GM19455 (cell line): Measurements from ENCODE around the gene CEP70.
"Not testable (repeated sequence)": the region's sequence is repeated elsewhere in the genome, so short reads cannot be mapped to it uniquely, and the experiment has no call there.

Experiments used
- ATAC-seq: cut with Tn5 transposase; IDR thresholded peaks from one replicate; pipeline ENCODE4 v1.9.1; 2021; ENCODE audit not compliant: unreplicated experiment

The CEP70 gene

GRCh38 chr3:138513090-138513843, 80.8 kb downstream of the CEP70 start:
- peak; percentile 86 for ATAC-seq

DNA sequence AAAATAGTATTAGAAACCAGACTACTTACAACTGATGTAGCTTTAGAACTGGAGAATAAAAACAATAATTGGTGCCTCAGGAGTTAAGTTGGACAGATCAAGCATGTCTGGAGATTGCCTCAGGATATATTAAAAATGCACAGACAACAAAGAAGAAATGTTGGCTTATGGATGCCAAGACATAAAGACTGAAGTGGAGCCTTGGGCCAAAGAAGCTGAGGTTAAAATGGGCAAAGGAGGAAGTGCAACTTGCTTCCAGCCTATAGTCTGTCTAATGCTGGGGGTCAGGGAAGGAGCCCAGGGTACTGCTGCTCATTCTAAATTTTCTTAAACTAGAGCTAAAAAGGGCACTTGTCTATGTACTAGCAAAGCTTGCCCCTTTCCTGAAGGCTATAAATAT, 82.1 kb downstream of the CEP70 start:
- ATAC-seq = no peak

DNA sequence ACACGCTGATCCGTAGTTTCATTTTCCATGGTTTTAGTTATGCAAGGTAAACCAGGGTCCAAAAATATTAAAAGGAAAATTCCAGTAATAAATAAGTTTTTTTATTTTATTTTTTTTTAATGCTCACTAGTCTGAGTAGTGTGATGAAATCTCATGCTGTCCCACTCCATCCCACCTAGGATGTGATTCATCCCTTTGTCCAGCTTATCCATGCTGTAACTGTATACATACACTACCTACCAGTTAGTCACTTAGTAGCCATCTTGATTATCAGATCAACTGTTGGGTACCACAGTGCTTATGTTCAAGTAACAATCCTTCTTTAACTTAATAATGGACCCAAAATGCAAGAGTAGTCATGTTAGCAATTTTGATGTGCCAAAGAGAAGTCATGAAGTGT, 84.5 kb downstream of the CEP70 start:
- ATAC-seq = no peak

- ATAC-seq = no peak
These were observed 86.5 kb downstream of the CEP70 start for GRCh38 chr3:138507524-138507923.

- no peak for ATAC-seq
These were observed 95.1 kb downstream of the CEP70 start for GRCh38 chr3:138498991-138499390.

DNA sequence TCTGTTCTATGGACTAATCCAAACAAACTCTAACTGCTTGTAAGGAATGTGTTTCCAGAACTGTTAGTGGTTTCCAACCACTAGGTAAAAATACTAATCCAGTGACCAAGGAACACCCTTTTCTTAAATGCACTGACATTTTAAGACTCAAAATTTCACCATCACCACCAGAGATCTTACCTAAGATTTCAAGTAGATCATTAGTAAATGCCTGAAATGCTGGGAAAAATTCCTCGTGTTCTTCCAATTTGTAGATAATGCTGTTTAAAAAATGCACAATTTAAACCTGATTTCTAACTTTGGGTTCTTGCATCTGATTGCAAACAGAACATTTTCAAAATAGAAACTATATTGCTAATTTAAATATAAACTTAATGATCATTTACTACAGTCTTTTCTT, 96.2 kb downstream of the CEP70 start:
- ATAC-seq = no peak

DNA sequence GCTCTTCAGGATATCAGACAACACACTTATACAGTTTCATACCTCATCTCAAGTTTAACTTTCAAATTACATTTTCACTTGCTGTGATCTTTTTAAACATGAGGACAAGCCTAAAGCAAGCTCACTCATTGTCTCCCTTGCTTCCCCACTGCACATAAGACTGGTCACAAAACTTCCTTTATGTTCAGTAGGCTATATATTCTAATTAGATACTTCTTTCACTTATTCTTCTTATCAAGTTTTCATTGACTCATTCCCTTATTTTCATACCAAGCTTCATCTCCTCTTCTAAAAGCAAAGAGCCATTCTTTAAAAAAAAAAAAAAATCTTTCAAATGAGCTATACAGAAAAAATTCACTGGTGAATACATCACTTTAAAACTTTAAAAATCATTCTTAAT, 97.0 kb downstream of the CEP70 start:
- ATAC-seq = no peak

- no peak for ATAC-seq
These were observed 97.6 kb downstream of the CEP70 start for GRCh38 chr3:138496436-138496835.

DNA sequence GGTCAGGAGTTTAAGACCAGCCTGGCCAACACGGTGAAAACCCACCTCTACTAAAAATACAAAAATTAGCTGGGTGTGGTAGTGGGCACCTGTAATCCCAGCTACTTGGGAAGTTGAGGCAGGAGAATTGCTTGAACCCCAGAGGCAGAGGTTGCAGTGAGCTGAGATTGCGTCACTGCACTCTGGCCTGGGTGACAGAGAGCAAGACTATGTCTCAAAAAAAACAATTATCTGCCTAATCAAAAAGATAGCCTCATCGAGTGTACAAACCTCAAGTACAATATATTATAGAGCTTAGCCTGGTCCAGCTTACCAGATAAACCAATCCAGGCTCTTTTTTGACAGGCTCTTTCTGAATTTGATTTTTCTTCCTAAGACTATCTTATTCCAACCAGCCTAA, 98.4 kb downstream of the CEP70 start:
- not testable (repeated sequence) for ATAC-seq

GRCh38 chr3:138494607-138494929, 99.5 kb downstream of the CEP70 start:
- no peak for ATAC-seq

DNA sequence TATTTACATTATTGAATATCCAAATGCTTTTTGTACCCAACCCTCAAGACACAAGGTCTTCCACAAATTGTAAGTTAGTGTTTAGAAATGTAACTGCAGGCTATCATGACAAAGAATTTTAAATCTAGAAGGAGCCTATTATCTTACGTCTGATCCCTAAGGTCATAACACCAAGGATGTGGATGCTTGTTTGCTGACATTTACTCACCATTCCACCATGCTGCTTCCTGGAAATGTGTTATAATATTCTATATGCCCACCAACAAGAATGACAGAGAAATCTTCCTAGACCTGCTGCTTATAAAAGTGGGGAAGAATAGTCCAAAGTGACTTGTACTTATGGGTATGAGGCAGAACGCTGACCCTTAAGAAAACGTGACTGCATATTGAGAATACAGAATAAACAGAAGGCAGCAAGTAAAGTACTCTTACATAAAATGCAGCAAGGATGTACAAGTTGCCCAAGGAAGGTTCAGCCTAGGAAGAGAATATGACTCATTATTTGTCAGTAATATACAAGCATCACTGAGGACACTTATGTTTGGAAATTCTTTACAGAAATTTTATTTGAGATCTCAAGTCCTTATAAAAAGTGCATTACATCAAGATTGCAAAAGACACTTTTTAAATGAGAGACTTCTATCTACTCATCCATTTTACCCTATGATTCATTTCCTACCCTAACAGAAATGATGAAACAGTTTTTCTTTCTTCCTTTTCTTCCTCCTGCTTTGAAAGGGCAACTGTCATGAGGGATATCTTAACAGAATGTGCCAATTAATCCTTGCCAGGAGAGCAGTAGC, 100.1 kb downstream of the CEP70 start:
- ATAC-seq = no peak

- no peak for ATAC-seq
These were observed 100.9 kb downstream of the CEP70 start for GRCh38 chr3:138492980-138493675.

GRCh38 chr3:138491971-138492370, 102.1 kb downstream of the CEP70 start:
- no peak for ATAC-seq

GRCh38 chr3:138486580-138486979, 107.5 kb downstream of the CEP70 start:
- ATAC-seq = not testable (repeated sequence)

DNA sequence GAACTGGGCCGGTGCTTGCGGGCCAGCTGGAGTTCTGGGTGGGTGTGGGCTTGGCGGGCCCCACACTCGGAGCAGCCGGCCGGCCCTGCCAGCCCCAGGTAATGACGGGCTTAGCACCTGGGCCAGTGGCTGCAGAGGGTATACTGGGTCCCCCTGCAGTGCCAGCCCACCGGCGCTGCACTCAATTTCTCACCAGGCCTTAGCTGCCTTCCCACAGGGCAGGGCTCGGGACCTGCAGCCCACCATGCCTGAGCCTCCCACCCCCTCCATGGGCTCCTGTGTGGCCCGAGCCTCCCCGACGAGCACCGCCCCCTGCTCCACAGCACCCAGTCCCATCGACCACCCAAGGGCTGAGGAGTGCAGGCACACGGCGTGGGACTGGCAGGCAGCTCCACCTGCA, 109.4 kb downstream of the CEP70 start:
- ATAC-seq = not testable (repeated sequence)

DNA sequence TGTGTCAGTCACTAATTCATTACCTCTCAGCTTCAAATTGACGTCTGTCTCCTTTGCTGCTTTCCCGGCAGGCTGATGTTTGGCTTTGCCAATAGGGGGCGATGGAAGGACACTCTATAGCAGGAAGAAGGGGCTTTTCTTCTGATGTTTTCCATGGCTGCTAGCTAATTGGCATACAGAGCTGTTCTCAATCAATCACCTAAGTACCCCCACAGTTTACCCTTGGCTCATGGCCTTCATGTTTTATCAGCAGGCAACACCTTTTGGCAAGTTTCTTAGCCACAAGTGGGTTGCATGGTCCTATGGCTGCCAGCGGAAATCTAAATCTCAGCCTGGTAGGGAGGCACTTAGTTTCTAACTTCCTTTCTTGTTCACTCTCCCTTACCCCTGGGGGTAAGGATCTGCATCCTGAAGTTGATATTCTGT, 114.6 kb downstream of the CEP70 start:
- ATAC-seq = no peak

DNA sequence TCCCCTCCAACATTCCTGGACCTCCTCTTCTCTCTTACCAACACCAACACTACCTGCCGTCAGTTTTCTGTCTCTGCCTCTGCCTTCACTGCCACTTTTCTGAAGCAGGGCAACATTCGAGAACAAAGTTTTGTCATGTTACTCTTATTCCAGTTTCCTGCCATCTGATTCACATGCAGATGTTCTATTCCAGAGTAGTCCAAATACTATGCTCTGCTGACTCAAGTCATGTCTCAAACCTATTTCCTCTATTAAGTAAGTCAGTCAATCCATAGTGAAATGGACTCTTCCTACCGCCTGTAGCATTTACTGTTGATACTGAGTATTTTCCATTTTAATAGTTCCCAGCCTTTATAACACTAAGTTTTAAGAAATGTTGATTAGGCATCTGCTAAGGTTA, 116.3 kb downstream of the CEP70 start:
- no peak for ATAC-seq

DNA sequence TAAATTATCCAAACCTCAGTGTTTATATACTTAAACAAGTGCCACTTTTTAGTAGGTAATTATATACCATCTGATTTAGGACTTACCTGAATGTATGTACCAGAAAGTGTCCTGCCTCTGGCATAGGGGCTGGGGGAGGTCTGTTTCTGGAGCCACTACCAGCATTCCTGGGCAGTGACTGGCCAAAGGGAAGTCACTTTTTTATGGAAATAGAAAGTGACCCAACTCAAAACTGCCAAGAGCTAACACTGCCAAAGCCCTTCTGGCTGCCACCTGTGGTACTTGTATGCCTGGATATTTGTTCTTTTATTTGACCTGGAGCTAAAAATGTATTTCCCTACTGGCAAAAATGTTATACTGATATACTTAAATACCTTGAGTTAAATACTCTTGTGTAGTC, 116.9 kb downstream of the CEP70 start:
- no peak for ATAC-seq

DNA sequence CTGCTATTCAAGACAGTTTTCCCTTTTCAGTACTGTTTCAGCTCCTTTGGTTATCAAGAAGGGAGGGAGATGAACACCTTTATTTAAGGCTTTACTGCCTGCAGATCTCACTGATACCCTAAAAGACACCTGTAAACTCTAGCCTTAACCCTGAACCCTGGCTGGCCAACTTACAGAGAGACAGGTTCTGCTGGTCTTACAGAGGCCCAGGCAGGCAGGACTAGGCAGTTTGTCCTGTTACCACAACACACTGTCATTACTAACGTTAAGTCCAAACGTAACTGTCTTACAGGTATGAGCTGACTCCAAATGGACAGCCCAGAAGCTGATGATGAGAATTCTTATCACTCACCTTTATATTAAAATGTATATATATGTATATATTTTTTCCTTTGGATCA, 117.5 kb downstream of the CEP70 start:
- ATAC-seq = no peak

- ATAC-seq = no peak
These were observed 119.9 kb downstream of the CEP70 start for GRCh38 chr3:138474163-138474562.

DNA sequence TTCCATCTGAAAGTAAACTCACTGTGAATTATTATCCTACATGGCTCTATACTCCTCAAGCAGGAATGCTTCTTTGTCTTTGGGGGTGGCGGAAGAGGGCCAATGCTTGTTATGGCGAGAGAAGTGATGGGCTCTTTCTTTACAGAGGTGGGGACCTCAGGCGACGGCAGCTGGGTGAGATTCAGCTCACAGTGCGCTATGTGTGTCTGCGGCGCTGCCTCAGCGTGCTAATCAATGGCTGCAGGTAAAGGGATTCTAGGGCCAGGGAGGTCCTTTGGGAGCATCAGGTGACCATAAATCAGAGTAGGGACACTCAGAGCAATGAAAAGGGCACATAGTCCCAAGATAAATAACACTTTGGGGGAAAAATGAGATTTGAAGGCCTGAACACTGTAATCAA, 120.7 kb downstream of the CEP70 start:
- ATAC-seq = no peak
